Ishikawa (cell line): ENCODE results near the gene PEX11G.

ENCODE experiments used
- CEBPB ChIP-seq: IDR thresholded peaks from 2 replicates; pipeline ENCODE4 v1.6.1; 2012
- CREB1 ChIP-seq: IDR thresholded peaks from 2 replicates; pipeline ENCODE4 v1.6.1; 2012; ENCODE audit warnings: low read depth
- EGR1 ChIP-seq: IDR thresholded peaks from 2 replicates; pipeline ENCODE4 v1.6.1; 2012
- EP300 ChIP-seq: IDR thresholded peaks from 2 replicates; pipeline ENCODE4 v1.6.1; 2012; ENCODE audit warnings: borderline replicate concordance
- NFIC ChIP-seq: IDR thresholded peaks from 2 replicates; pipeline ENCODE4 v1.6.1; 2012
- RAD21 ChIP-seq: IDR thresholded peaks from 2 replicates; pipeline ENCODE4 v1.6.1; 2012; ENCODE audit warnings: low read depth
- REST ChIP-seq: IDR thresholded peaks from 2 replicates; pipeline ENCODE4 v1.6.1; 2012; ENCODE audit warnings: low read depth, mild to moderate bottlenecking
- TAF1 ChIP-seq: IDR thresholded peaks from 2 replicates; pipeline ENCODE4 v1.6.1; 2012; ENCODE audit warnings: low read depth, mild to moderate bottlenecking
- TCF12 ChIP-seq: IDR thresholded peaks from 2 replicates; pipeline ENCODE4 v1.6.1; 2012; ENCODE audit warnings: low read depth
- USF1 ChIP-seq: IDR thresholded peaks from 2 replicates; pipeline ENCODE4 v1.6.1; 2012
- YY1 ChIP-seq: IDR thresholded peaks from 2 replicates; pipeline ENCODE4 v1.6.1; 2012; ENCODE audit warnings: low read depth
- ZBTB7A ChIP-seq: IDR thresholded peaks from 2 replicates; pipeline ENCODE4 v1.6.1; 2012; ENCODE audit warnings: low read depth
- TF ChIP-seq, protein P1 (sequence below): IDR thresholded peaks from 2 replicates; pipeline ENCODE4 v1.6.1; 2012

DNA sequence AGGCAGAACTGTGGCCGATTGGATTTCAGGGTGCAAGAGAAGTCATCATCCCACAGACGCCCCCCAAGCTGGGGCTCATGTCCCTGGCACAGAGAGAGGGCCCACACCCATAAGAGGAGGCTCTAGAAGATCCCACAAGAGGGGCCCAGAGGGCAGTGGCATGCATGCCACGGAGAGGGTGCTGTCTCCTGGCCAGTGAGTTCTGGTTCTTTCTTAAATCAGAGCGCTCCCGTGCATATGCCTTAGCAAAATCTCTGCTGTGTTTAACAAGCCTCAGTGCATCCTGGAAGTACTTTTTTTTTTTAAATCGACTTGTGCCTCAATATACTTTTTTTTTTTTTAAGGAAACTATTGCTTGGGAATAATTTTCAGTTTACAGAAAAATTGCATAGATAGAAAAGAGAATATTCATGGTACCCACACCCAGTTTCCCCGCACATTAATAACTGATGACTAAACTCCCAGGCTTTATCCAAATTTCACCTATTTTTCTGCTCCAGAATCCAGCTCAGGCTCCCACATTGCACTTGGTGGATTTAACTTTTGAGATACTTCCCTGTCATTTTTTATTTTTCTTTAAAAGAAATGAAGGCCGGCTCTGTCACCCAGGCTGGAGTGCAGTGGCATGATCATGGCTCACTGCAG is 59.1 kb downstream of the PEX11G start:
- no peak for TF ChIP-seq CEBPB
- TF ChIP-seq, protein P1, sequence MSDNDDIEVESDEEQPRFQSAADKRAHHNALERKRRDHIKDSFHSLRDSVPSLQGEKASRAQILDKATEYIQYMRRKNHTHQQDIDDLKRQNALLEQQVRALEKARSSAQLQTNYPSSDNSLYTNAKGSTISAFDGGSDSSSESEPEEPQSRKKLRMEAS = no peak
- TF ChIP-seq TAF1 = no peak
- TF ChIP-seq REST = no peak
- no peak for TF ChIP-seq EP300
- TF ChIP-seq ZBTB7A = no peak
- no peak for TF ChIP-seq TCF12
- no peak for TF ChIP-seq RAD21
- no peak for TF ChIP-seq NFIC
- TF ChIP-seq CREB1 = no peak
- TF ChIP-seq EGR1 = no peak
- no peak for TF ChIP-seq YY1
- TF ChIP-seq USF1 = no peak
